HG02610 (cell line): ENCODE results near the gene MLLT3.

Experiments
- ATAC-seq: cut with Tn5 transposase; IDR thresholded peaks from one replicate; pipeline ENCODE4 v1.9.1; 2021; ENCODE audit warnings: mild to moderate bottlenecking, moderate library complexity; ENCODE audit not compliant: unreplicated experiment

MLLT3 gene

GRCh38 chr9:20436476-20437195, 185.7 kb downstream of the MLLT3 start:
- ATAC-seq: no peak

DNA sequence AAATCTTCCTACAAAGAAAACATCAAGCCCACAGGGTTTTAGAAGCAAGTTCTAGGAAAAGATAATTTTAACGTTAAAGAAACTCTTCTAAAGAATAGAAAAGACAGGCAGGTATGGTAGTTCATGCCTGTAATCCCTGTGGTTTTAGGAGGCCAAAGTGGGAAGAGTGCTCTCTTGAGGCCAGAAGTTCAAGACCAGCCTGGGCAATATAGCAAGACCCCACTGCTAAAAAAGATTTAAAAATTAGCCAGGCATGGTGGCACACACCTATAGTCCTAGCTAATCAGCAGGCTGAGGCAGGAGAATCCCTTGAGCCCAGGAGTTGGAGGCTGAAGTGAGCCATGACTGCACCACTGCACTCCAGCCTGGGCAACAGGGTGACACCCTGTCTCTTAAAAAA, 193.3 kb downstream of the MLLT3 start:
- no peak for ATAC-seq

- no peak for ATAC-seq
These were observed 194.9 kb downstream of the MLLT3 start for GRCh38 chr9:20427359-20427758.

GRCh38 chr9:20426019-20426418, 196.3 kb downstream of the MLLT3 start:
- no peak for ATAC-seq

- ATAC-seq: no peak
These were observed 202.8 kb downstream of the MLLT3 start for GRCh38 chr9:20419533-20419932.

DNA sequence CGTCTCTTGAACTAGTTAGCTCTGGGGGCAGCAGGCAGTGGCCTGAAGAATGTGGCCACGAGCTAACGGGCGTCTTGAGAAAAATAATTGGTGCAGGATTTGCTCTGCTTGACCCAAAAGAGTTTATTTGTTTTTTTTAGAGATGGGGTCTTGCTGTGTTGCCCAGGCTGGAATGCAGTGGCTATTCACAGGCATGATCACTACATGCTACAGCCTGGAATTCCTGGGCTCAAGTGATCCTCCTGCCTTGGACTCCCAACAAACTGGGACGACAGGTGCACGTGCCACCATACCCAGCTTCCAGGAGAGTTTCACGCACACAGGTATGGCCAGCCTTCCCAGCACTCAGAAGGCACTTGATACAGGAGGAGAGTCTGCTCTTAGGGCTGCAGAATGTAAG, 203.8 kb downstream of the MLLT3 start:
- no peak for ATAC-seq

- no peak for ATAC-seq
These were observed 204.8 kb downstream of the MLLT3 start for GRCh38 chr9:20417373-20418080.

GRCh38 chr9:20414150-20414549, 208.1 kb downstream of the MLLT3 start:
- no peak for ATAC-seq

- no peak for ATAC-seq
These were observed 212.8 kb downstream of the MLLT3 start for GRCh38 chr9:20409321-20410092.

- ATAC-seq: no peak
These were observed 213.8 kb downstream of the MLLT3 start for GRCh38 chr9:20408513-20408912.

- ATAC-seq: no peak
These were observed 215.3 kb downstream of the MLLT3 start for GRCh38 chr9:20407013-20407412.

DNA sequence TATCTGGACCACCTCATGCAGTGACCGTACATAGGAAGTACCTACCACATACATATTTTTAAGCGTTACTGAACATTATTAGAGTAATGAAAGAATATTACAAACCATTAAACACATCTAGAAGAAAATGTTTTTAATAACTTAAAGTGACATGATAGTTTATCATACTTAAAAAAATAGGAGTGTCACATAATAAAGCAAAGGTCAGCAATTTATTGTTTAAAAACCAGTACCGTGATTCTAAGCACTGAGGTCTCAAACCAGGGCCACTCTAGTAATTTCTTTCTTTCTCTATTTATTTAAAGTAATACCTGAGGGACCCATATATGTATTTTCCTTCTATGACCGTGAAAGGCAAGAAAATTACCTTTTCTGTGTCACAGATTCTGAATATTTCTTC, 216.0 kb downstream of the MLLT3 start:
- ATAC-seq: no peak

GRCh38 chr9:20405616-20406015, 216.7 kb downstream of the MLLT3 start:
- ATAC-seq: no peak

GRCh38 chr9:20405078-20405477, 217.2 kb downstream of the MLLT3 start:
- no peak for ATAC-seq

DNA sequence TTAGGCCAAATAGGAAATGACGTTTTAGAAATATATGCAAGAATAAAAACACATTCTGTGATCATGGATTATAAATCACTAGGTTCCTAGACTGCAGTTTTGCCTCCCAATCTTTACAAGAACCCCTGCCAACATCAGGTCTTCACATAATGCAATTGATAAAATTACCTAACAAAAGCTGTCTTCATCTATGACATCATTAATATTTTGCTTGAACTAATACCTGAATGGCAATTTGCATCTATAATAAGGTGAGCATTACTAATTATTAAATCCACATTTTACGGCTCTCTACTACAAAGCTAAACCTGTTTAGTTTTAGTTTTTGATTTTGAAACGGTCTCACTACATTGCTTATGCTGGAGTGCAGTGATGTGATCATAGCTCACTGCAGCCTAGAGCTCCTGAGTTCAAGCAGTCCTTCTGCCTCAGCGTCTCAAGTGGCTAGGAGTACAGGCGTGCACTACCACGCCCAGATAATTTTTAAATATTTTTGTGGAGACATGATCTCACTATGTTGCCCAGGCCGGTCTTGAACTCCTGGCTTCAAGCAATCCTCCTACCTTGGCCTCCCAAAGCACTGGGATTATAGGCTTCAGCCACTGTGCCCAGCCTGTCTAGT, 218.0 kb downstream of the MLLT3 start:
- ATAC-seq: no peak

- ATAC-seq: no peak
These were observed 219.0 kb downstream of the MLLT3 start for GRCh38 chr9:20403346-20403745.

DNA sequence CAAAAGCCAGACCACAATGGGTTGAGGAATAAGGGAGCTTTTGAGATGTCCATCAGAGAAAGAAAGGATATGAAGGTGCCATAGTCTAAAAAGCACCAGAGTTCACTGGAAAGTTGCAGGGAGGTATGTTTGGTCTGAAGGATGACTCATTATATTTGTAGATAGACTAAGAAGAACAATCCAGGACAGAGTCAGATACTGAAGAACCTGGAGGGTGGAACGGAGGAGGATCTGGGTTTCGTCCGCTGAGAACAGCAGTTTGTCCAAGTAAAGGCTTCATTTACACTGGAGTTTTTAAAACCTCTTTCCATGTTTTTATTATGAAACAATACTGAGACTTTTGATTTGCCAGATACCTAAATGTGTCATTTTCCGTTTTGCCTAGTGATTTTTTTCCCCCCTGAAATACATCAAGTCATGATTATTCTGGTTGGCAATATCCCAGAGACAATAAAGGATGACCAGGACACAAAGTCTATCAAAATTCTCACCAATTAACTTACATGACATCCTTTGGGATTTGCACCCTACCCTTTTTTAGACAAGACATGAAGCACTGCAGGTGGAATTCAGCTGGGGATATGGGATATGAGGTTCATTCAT, 219.9 kb downstream of the MLLT3 start:
- ATAC-seq: no peak

DNA sequence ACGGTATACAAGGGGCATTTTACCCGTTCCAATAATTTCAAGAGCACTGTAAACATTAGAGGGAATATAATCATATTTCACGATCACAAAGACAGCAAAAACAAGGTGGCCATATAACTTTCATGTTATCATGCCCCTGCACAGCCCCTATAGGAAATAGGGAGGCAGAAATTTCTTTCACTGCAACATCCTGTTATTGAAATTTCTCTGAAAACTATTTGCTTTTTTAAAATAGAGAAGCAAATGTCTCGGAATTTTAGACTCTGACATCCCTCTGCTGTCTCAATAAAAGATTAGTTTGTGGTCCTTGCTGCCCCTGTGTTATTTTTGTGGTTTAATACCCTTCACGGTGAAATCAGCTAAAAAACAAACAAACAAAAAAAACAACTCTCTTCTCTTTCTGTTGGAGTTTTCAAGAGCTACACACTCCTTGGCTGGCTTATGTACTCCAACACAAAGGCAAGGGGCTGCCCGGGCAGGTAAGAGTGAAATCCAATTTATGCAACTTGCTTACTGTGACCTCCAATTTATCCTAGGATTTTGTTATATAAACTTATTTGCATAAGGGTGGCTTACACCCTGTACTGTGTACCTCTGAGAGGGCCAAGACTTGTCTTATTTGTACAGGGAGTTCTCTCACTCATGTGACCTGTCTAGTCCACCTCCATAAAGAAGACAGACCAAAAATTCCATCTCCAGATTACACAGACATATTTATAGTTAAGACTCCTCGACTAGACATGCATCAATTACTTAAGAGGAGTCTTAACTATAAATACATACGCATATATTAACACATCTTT, 223.6 kb downstream of the MLLT3 start:
- no peak for ATAC-seq

- ATAC-seq: peak; percentile 61
These were observed 225.0 kb downstream of the MLLT3 start for GRCh38 chr9:20397348-20397747.

DNA sequence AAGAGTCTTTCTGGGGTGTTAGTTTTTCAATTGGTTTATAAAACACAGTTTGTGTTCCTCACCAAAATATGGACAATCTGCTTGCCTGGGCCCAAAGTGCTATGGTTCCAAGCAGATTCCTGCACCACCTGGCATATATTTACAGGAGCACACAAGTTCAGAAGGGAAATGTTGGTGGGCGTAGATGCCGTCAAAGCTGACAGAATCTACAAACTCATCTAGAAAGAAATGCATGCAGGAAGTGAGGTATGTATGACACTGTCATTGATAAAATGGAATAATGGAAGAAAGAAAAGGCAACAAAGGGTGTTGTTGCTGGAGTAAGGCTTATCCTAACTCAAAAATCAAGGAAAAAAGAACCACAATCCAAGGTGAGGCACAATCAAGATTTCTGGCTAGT, 225.8 kb downstream of the MLLT3 start:
- no peak for ATAC-seq
